Esophagus muscularis mucosa (tissue), 3 donors: ENCODE results near the gene RPL39.

Experiments used
- CTCF ChIP-seq, 3 experiments: fragments of 200-600 bp in 2 of 3; fragments of 450-650 bp in 1 of 3; sonication (generic) in 2 of 3; IDR thresholded peaks; one replicate each; pipeline ENCODE4 v1.5.1; 2017 to 2019; ENCODE audit warnings: antibody characterized with exemption in 3 of 3, mild to moderate bottlenecking in 2 of 3, moderate library complexity in 1 of 3
- POLR2AphosphoS5 ChIP-seq, 2 donors: sonication (generic); formaldehyde crosslinking; IDR thresholded peaks; one replicate each; pipeline ENCODE4 v1.6.1; 2017; ENCODE audit warnings: antibody characterized with exemption in 2 of 2

- no peak for TF ChIP-seq CTCF (IDR thresholded peaks at IDR 0.05)
- no peak for TF ChIP-seq POLR2AphosphoS5 (IDR thresholded peaks at IDR 0.05)
Measured at GRCh38 chrX:119828446-119828845, 37.0 kb upstream of the RPL39 start.
